Measurements from ENCODE around the gene RECQL5. TPM values are rescaled to one million over a fixed set of nuclear protein-coding genes. Genes with fewer than 3 reads are reported as not detected.
"Not testable (repeated sequence)": the region's sequence is repeated elsewhere in the genome, so short reads cannot be mapped to it uniquely, and the experiment has no call there.

The RECQL5 gene
- total RNA-seq, 1 donor from 2014 or later, result 26.0 TPM

- DNase-seq (ENCODE audit: low spot score) (no peak), ATAC-seq (no peak)
Measured at GRCh38 chr17:75649687-75650086, 17.3 kb downstream of the RECQL5 start.

GRCh38 chr17:75647921-75648320 is 19.0 kb downstream of the RECQL5 start:
- DNase-seq (ENCODE audit: low spot score) (no peak), ATAC-seq (no peak)

- DNase-seq (ENCODE audit: low spot score), result no peak
Measured at GRCh38 chr17:75647061-75647460, 19.9 kb downstream of the RECQL5 start.

GRCh38 chr17:75646638-75646992 is 20.3 kb downstream of the RECQL5 start:
- peak; percentile 1 for ATAC-seq
- DNase-seq (ENCODE audit: low spot score), result no peak

More at GRCh38 chr17:75647061-75647460, 19.9 kb downstream of the RECQL5 start:
- ATAC-seq, result no peak

GRCh38 chr17:75645889-75646637 is 20.9 kb downstream of the RECQL5 start:
- DNase-seq (ENCODE audit: low spot score) (peak; percentile 92), ATAC-seq (peak; percentile 98)

GRCh38 chr17:75645501-75645888 is 21.5 kb downstream of the RECQL5 start:
- no peak for DNase-seq (ENCODE audit: low spot score)
- no peak for ATAC-seq

- ATAC-seq (no peak), DNase-seq (ENCODE audit: low spot score) (no peak)
Measured at GRCh38 chr17:75643643-75644017, 23.3 kb downstream of the RECQL5 start.

- DNase-seq (ENCODE audit: low spot score) (no peak), ATAC-seq (no peak)
Measured at GRCh38 chr17:75642784-75643642, 23.9 kb downstream of the RECQL5 start.

- no peak for ATAC-seq
- DNase-seq (ENCODE audit: low spot score), result no peak
Measured at GRCh38 chr17:75642182-75642783, 24.7 kb downstream of the RECQL5 start.

GRCh38 chr17:75641343-75641742 is 25.6 kb downstream of the RECQL5 start:
- ATAC-seq, result no peak
- DNase-seq (ENCODE audit: low spot score), result no peak

GRCh38 chr17:75640556-75641119 is 26.3 kb downstream of the RECQL5 start:
- DNase-seq (ENCODE audit: low spot score) (no peak), ATAC-seq (no peak)

- no peak for ATAC-seq
- peak; percentile 49 for DNase-seq (ENCODE audit: low spot score)
Measured at GRCh38 chr17:75639771-75640555, 27.0 kb downstream of the RECQL5 start.

GRCh38 chr17:75639327-75639726 is 27.6 kb downstream of the RECQL5 start:
- DNase-seq (ENCODE audit: low spot score) (peak; percentile 44), ATAC-seq (no peak)

- no peak for ATAC-seq
- no peak for DNase-seq (ENCODE audit: low spot score)
Measured at GRCh38 chr17:75638893-75639292, 28.1 kb downstream of the RECQL5 start.

- DNase-seq (ENCODE audit: low spot score), result not testable (repeated sequence)
Measured at GRCh38 chr17:75638039-75638438, 28.9 kb downstream of the RECQL5 start.

GRCh38 chr17:75637551-75637950 is 29.4 kb downstream of the RECQL5 start:
- ATAC-seq (no peak), DNase-seq (ENCODE audit: low spot score) (no peak)

More at GRCh38 chr17:75638039-75638438, 28.9 kb downstream of the RECQL5 start:
- ATAC-seq, result not testable (repeated sequence)

- no peak for ATAC-seq
- DNase-seq (ENCODE audit: low spot score), result no peak
Measured at GRCh38 chr17:75637143-75637538, 29.8 kb downstream of the RECQL5 start.

- DNase-seq (ENCODE audit: low spot score) (no peak), ATAC-seq (no peak)
Measured at GRCh38 chr17:75636381-75637142, 30.4 kb downstream of the RECQL5 start.

- no peak for ATAC-seq
- no peak for DNase-seq (ENCODE audit: low spot score)
Measured at GRCh38 chr17:75635610-75636202, 31.2 kb downstream of the RECQL5 start.

Data from left lobe of liver (tissue), 2 donors.